Limb (tissue), 2 donors: Measurements from ENCODE around the gene MYCBPAP.
A peak's percentile ranks its signal among the peaks of the same experiment; 100 is the strongest.

Experiments
- DNase-seq, 2 donors: peaks; one replicate each; pipeline ENCODE4 v3.0.0-alpha.2; 2016; ENCODE audit errors: extremely low spot score in 2 of 2

Gene MYCBPAP

GRCh38 chr17:50484386-50485155 is 23.7 kb upstream of the MYCBPAP start:
- no peak for DNase-seq

GRCh38 chr17:50487213-50488096 is 20.8 kb upstream of the MYCBPAP start:
- no peak for DNase-seq

DNA sequence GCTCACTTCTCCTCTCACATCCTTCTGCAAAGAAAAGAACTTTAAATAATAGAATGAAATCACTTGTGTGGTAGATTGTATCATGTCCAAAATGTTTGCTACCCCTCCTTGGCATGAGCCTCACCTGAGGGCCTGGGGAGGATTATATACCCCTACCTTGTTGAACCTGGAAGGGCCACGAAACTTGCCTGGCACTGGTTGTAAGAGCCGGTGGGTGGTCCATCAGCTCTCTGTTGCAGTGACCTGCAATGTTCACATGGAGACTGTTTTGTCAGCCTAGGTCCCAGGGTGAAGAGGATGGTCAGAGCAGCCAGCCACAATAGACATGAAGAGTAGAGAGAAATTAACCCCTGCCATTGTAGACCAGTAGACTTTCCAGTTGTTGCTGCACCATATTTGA is 19.4 kb upstream of the MYCBPAP start:
- no peak for DNase-seq

DNA sequence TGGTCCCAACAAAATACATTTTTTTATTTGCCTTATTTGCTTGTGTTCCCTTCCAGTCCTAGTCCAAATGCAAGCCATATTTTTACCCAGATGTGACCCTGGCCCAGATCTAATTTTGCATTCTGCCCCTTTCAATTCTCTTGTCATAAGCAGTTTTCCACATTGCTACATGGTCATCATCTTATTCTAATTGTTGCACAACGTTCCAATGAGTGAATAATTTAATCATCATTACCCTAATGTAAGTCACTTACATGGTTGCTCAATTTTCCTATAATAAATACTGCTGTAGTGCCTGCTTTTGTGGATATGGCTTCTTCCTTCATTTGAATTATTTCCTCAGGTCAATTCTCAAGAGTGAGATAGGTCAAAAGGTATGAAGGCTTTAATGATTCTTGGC is 16.7 kb upstream of the MYCBPAP start:
- no peak for DNase-seq

GRCh38 chr17:50492214-50492613 is 16.0 kb upstream of the MYCBPAP start:
- no peak for DNase-seq

DNA sequence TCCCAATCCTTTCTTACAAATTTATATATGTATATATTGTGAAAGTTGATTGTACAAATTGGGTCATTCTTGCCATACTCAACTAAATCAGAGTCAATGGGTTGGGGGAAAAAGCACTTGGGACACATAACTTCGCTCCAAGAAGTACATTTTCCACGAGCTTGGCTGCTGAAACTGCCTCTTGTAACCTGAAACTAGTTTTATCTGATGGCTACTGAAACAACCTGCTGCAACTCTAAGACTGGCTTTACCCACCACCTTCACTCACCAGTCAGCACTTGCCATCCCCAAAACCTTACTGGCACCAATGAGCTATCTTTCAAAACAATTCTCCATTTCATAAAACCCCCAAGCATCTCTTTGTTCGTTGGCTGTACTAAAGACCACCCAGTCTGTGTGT is 14.5 kb upstream of the MYCBPAP start:
- no peak for DNase-seq

- DNase-seq, result no peak
These were observed 12.9 kb upstream of the MYCBPAP start for GRCh38 chr17:50495217-50495823.

GRCh38 chr17:50495918-50496317 is 12.3 kb upstream of the MYCBPAP start:
- DNase-seq, result no peak

- no peak for DNase-seq
These were observed 10.0 kb upstream of the MYCBPAP start for GRCh38 chr17:50498021-50498874.

- DNase-seq, result no peak
These were observed 9.0 kb upstream of the MYCBPAP start for GRCh38 chr17:50499270-50499669.

- no peak for DNase-seq
These were observed 8.5 kb upstream of the MYCBPAP start for GRCh38 chr17:50499721-50500120.

DNA sequence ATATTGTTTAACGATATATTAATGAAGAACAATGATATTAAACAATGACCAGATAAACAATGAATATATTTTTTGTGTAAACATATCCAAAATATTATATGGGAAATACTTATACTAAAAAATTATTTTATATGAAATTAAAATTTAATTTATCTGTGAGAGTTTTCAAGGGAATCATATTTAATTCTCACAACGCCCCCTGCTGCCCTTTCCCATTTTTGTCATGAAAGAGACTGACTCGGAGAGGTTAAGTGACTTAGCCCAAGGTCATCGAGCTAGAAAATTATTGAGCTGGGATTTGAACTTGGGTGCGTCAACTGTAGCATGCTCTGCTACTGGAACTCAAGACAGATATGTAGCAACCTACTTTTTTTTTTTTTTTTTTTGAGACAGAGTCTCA is 7.2 kb upstream of the MYCBPAP start:
- no peak for DNase-seq

GRCh38 chr17:50502301-50502990 is 5.8 kb upstream of the MYCBPAP start:
- DNase-seq, result no peak

DNA sequence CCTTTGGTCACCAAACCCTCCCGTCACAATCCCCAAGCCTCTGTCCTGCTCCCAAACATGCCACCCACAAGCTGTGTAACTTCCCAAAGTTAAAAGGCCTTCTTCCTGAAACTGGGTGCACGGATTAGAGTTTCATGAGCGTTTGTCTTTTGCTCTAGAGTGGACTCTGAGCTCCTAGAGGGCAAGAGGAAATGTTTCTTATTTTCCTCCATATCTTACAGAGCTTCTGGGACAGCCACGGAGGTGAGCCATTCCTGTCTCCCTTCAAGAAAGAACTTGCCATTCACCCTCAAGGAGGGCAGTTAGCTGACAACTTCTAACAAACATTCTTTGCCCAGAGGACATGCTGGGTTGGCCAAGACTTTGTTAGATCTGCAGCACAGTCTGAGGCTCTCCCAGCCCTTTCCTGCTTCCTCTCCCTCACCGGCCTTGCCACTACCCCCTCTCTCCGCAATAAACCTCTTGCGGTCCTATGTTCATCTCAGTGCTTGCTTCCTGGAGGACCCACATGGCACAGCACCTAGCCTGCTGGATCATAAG is 2.6 kb upstream of the MYCBPAP start:
- DNase-seq, result no peak

GRCh38 chr17:50506298-50506697 is 1.9 kb upstream of the MYCBPAP start:
- no peak for DNase-seq

GRCh38 chr17:50508573-50509460 is 578 bp downstream of the MYCBPAP start:
- peak in 1 of 2 donors; percentile 13 for DNase-seq

- no peak for DNase-seq
These were observed 2.8 kb downstream of the MYCBPAP start for GRCh38 chr17:50511058-50511457.

DNA sequence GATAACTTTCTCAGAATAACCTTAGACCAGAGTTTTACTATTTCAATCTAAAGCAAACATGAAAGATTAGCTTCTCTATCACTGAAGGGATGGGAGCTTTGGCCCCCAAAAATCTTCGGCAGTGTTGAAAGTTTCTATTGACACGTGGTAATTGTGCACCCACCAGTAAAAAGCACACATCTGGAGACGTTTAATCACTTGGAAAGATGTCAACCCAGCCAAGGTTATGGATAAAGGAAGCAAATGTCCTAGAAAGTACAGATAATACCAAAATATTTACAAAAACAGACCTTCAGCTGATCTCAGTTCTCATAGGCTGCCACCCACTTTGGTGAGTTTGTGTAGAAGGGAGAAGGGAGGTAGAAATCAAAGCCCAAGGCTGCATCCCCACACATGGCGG is 5.3 kb downstream of the MYCBPAP start:
- no peak for DNase-seq

- DNase-seq, result no peak
These were observed 6.1 kb downstream of the MYCBPAP start for GRCh38 chr17:50514388-50514787.
